Lower lobe of right lung (tissue), 2 donors: Measurements from ENCODE around the gene DSC2. TPM values are rescaled to one million over a fixed set of nuclear protein-coding genes. Genes with fewer than 3 reads are reported as not detected.

Experiments used
- ATAC-seq, 2 donors: fragments of 200-7000 bp; cut with Tn5 transposase; one replicate each; pipeline ENCODE4 v1.9.1; 2020 to 2022; ENCODE audit warnings: mild to moderate bottlenecking in 2 of 2, moderate library complexity in 2 of 2
- DNase-seq: peaks from one replicate; pipeline ENCODE4 v3.0.0-alpha.2; 2020
- H3K27ac ChIP-seq: fragments of 200-600 bp; one replicate; pipeline ENCODE4 v1.8.0; 2022
- H3K27me3 ChIP-seq: fragments of 200-600 bp; one replicate; pipeline ENCODE4 v1.8.0; 2022; ENCODE audit warnings: low read depth
- H3K36me3 ChIP-seq: fragments of 200-600 bp; one replicate; pipeline ENCODE4 v1.8.0; 2022; ENCODE audit warnings: mild to moderate bottlenecking
- H3K4me1 ChIP-seq: fragments of 200-600 bp; one replicate; pipeline ENCODE4 v1.8.0; 2022
- H3K4me3 ChIP-seq: fragments of 200-600 bp; one replicate; pipeline ENCODE4 v1.8.0; 2022; ENCODE audit warnings: mild to moderate bottlenecking
- H3K9me3 ChIP-seq: fragments of 200-600 bp; one replicate; pipeline ENCODE4 v1.8.0; 2022
- intact Hi-C: fragments of 100-400 bp; cut with DNase I; formaldehyde crosslinking; loops from one replicate; pipeline ENCODE4 v1.11.0; 2022
- total RNA-seq: library from RNA; stranded (reverse); fragmentation: NEBNext Ultra II Directional; extraction: Animal tissue kit (Norgen Biotek cat#: 25700); gene quantifications from one replicate; pipeline ENCODE4 v1.2.1, GENCODE V29; 2021
- TF ChIP-seq, protein P1 (sequence below): fragments of 200-600 bp; IDR thresholded peaks from one replicate; pipeline ENCODE4 v1.8.0; 2022; ENCODE audit warnings: antibody characterized with exemption, mild to moderate bottlenecking
- donor health status: DM: no; HTN: yes; CAD: no; lungs with severe emphysema.

The DSC2 gene
- total RNA-seq, 1 donor from 2014 or later: 17.6 TPM

DNA sequence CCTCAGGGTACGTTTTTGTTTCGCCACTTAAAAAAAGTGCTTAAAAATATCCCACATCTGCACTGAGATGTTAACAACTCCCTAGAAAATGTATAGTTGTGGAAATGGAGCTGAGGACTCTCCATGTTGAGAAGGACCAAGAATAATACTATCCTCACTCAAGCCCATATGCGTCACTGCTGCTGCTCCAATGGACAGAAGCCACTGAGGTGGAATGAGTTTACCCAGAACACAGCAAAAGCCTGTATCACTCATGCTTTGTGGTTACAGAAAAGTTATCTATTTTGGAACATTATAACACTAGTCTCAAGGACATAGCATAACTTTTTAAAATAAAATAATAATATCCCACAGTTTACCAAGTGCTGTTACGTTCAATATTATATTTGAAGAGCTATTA, 91.6 kb downstream of the DSC2 start:
- H3K27me3 ChIP-seq: no peaks in the 10 kb centered on the region
- no peaks in the 10 kb centered on the region for H3K4me1 ChIP-seq
- ATAC-seq (no peak), DNase-seq (no peak)
- H3K9me3 ChIP-seq: no peaks in the 10 kb centered on the region
- H3K27ac ChIP-seq: no peak overlapping the region
- no peak overlapping the region for H3K4me3 ChIP-seq
- intact Hi-C loops: no loop called here
- TF ChIP-seq, protein P1, sequence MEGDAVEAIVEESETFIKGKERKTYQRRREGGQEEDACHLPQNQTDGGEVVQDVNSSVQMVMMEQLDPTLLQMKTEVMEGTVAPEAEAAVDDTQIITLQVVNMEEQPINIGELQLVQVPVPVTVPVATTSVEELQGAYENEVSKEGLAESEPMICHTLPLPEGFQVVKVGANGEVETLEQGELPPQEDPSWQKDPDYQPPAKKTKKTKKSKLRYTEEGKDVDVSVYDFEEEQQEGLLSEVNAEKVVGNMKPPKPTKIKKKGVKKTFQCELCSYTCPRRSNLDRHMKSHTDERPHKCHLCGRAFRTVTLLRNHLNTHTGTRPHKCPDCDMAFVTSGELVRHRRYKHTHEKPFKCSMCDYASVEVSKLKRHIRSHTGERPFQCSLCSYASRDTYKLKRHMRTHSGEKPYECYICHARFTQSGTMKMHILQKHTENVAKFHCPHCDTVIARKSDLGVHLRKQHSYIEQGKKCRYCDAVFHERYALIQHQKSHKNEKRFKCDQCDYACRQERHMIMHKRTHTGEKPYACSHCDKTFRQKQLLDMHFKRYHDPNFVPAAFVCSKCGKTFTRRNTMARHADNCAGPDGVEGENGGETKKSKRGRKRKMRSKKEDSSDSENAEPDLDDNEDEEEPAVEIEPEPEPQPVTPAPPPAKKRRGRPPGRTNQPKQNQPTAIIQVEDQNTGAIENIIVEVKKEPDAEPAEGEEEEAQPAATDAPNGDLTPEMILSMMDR: no peak
- no peaks in the 10 kb centered on the region for H3K36me3 ChIP-seq

Other genes starting within 250 kb of the DSC2 start
- 0.24 TPM for gene DSC3, start 59.7 kb downstream of the DSC2 start, total RNA-seq
- gene DSC1, start 60.4 kb upstream of the DSC2 start, total RNA-seq: not detected
- not detected for gene DSG1, start 215.7 kb upstream of the DSC2 start, total RNA-seq